IMR-90 (cell line): ENCODE results near the gene MICAL3. TPM values are rescaled to one million over a fixed set of nuclear protein-coding genes. Genes with fewer than 3 reads are reported as not detected.

Experiments used
- ATAC-seq: fragments of 200-7000 bp; cut with Tn5 transposase; 2 replicates; pipeline ENCODE4 v1.9.1; 2020; ENCODE audit warnings: low read depth, mild to moderate bottlenecking, moderate library complexity
- BruUV-seq: library from RNA; stranded (reverse); fragments of 400-500 nt; replicated peaks from 2 replicates; lab custom pipeline; 2021; lab: Mats Ljungman, UMichigan
- CTCF ChIA-PET: fragments of 300-600 bp; formaldehyde crosslinking; extraction: SDS; loops from one replicate; lab custom pipeline; 2021; ENCODE audit warnings: antibody characterized with exemption; lab: Yijun Ruan, JAX
- POLR2A ChIA-PET: fragments of 300-600 bp; sonication (Branson Sonifier 250); formaldehyde crosslinking; loops from one replicate; lab custom pipeline; 2022; ENCODE audit warnings: antibody characterized with exemption; ENCODE audit not compliant: unreplicated experiment; lab: Charles Lee
- DNase-seq: peaks from one replicate; pipeline ENCODE4 v3.0.0; 2013
- H2AFZ ChIP-seq: replicated peaks from 2 replicates; pipeline ENCODE3; 2013; ENCODE audit warnings: low read length, mild to moderate bottlenecking; ENCODE audit not compliant: poor library complexity
- H2AK5ac ChIP-seq: 2 replicates; pipeline ENCODE4 v1.6.1; 2013; ENCODE audit warnings: low read depth, low read length, inconsistent platforms
- H2AK9ac ChIP-seq: replicated peaks from 2 replicates; pipeline ENCODE3; 2013; ENCODE audit warnings: mild to moderate bottlenecking, low read depth, low read length, moderate library complexity; ENCODE audit not compliant: poor library complexity
- H2BK120ac ChIP-seq: 2 replicates; pipeline ENCODE4 v1.6.1; 2013; ENCODE audit warnings: low read depth, low read length, inconsistent platforms
- H2BK15ac ChIP-seq: 3 replicates; pipeline ENCODE4 v1.6.1; 2013; ENCODE audit warnings: low read depth, low read length, inconsistent platforms
- H2BK20ac ChIP-seq: 2 replicates; pipeline ENCODE4 v1.6.1; 2013; ENCODE audit warnings: low read depth, mild to moderate bottlenecking, inconsistent platforms, low read length, moderate library complexity
- H2BK5ac ChIP-seq: 2 replicates; pipeline ENCODE4 v1.6.1; 2013; ENCODE audit warnings: mild to moderate bottlenecking, low read depth, low read length, inconsistent platforms; ENCODE audit not compliant: poor library complexity, severe bottlenecking
- H3K14ac ChIP-seq: replicated peaks from 2 replicates; pipeline ENCODE4 v1.6.1; 2013; ENCODE audit warnings: low read depth, low read length, inconsistent platforms
- H3K18ac ChIP-seq: 2 replicates; pipeline ENCODE4 v1.6.1; 2013; ENCODE audit warnings: low read depth, low read length, control low read depth
- H3K23ac ChIP-seq: 2 replicates; pipeline ENCODE4 v1.6.1; 2013; ENCODE audit warnings: low read depth, low read length, inconsistent platforms
- H3K27ac ChIP-seq: 2 replicates; pipeline ENCODE4 v1.5.1; 2013; ENCODE audit warnings: mild to moderate bottlenecking, control low read depth, low read length; ENCODE audit not compliant: insufficient read depth
- H3K27me3 ChIP-seq: 2 replicates; pipeline ENCODE4 v1.6.1; 2013; ENCODE audit warnings: low read length; ENCODE audit not compliant: control insufficient read depth, insufficient read depth
- H3K36me3 ChIP-seq: 2 replicates; pipeline ENCODE4 v1.6.1; 2013; ENCODE audit warnings: low read length, mixed read lengths; ENCODE audit not compliant: control insufficient read depth, insufficient read depth
- H3K4ac ChIP-seq: 2 replicates; pipeline ENCODE4 v1.6.1; 2013; ENCODE audit warnings: low read depth, low read length, inconsistent platforms
- H3K4me1 ChIP-seq: 2 replicates; pipeline ENCODE4 v1.6.1; 2013; ENCODE audit warnings: low read length, mixed read lengths; ENCODE audit not compliant: control insufficient read depth, insufficient read depth
- H3K4me2 ChIP-seq: 2 replicates; pipeline ENCODE4 v1.6.1; 2013; ENCODE audit warnings: low read depth, mild to moderate bottlenecking, control low read depth, low read length, moderate library complexity
- H3K4me3 ChIP-seq: 2 replicates; pipeline ENCODE4 v1.5.1; 2013; ENCODE audit warnings: low read depth, mild to moderate bottlenecking, control low read depth, low read length, moderate library complexity; ENCODE audit not compliant: insufficient read depth
- H3K56ac ChIP-seq: 2 replicates; pipeline ENCODE4 v1.6.1; 2013; ENCODE audit warnings: low read length, inconsistent platforms; ENCODE audit not compliant: insufficient read depth; ENCODE audit errors: extremely low read depth
- H3K79me1 ChIP-seq, 2 experiments: 2 replicates each; pipeline ENCODE4 v1.6.1; 2013; ENCODE audit warnings: low read length in 2 of 2, inconsistent platforms in 1 of 2, low read depth in 1 of 2
- H3K9ac ChIP-seq: 2 replicates; pipeline ENCODE4 v1.6.1; 2013; ENCODE audit warnings: low read depth, low read length, control low read depth
- H3K9me1 ChIP-seq: 2 replicates; pipeline ENCODE4 v1.6.1; 2013; ENCODE audit warnings: low read length, inconsistent platforms; ENCODE audit not compliant: insufficient read depth
- H3K9me3 ChIP-seq: 2 replicates; pipeline ENCODE4 v1.6.1; 2013; ENCODE audit warnings: low read length; ENCODE audit not compliant: control insufficient read depth, insufficient read depth
- H4K20me1 ChIP-seq: 2 replicates; pipeline ENCODE4 v1.6.1; 2013; ENCODE audit warnings: low read length, inconsistent platforms; ENCODE audit not compliant: insufficient read depth
- H4K5ac ChIP-seq: 2 replicates; pipeline ENCODE4 v1.6.1; 2013; ENCODE audit warnings: mild to moderate bottlenecking, low read depth, low read length, control low read depth
- H4K8ac ChIP-seq, 2 experiments: 2 replicates each; pipeline ENCODE4 v1.6.1; 2013; ENCODE audit warnings: low read depth in 2 of 2, low read length in 2 of 2, control low read depth in 1 of 2, inconsistent platforms in 1 of 2
- H4K91ac ChIP-seq: 2 replicates; pipeline ENCODE4 v1.6.1; 2013; ENCODE audit warnings: low read depth, low read length, inconsistent platforms; ENCODE audit not compliant: insufficient read depth
- NFE2L2 ChIP-seq: fragments of 150-350 bp; IDR thresholded peaks from 2 replicates; pipeline ENCODE4 v1.6.1; 2016; ENCODE audit warnings: low read depth, mild to moderate bottlenecking, low read length
- WGBS, 2 experiments: methylation state at CpG; one replicate each; pipeline versions ENCODE4 v1.1.5 to v1.1.7; 2013; ENCODE audit warnings: missing lambda C conversion rate in 2 of 2; ENCODE audit not compliant: insufficient read length in 1 of 2; ENCODE audit errors: extremely low coverage in 2 of 2; 5-methylcytosine and 5-hydroxymethylcytosine counted together
- dilution Hi-C: fragments of 300-500 bp; cut with HindIII; formaldehyde crosslinking; loops from one replicate; pipeline ENCODE4 v1.14.3; 2018; ENCODE audit warnings: low sequenced_read_pairs; ENCODE audit not compliant: unreplicated experiment
- in situ Hi-C: fragments of 300-500 bp; cut with MboI; formaldehyde crosslinking; loops from 3 replicates; pipeline ENCODE4 v1.14.3; 2019; ENCODE audit warnings: low sequenced_read_pairs, inconsistent platforms, mixed read lengths
- intact Hi-C: fragments of 100-400 bp; cut with micrococcal nuclease; formaldehyde crosslinking; loops from 2 replicates; pipeline ENCODE4 v1.10.0; 2022
- polyA plus RNA-seq, 3 experiments: library from polyadenylated mRNA; depleted of rRNA; stranded (reverse); fragments of >200 nt; gene quantifications; 2 replicates each; pipeline ENCODE4 v1.2.3, GENCODE V29; 2012; ENCODE audit warnings: low replicate concordance in 1 of 3
- total RNA-seq: library from RNA; depleted of rRNA; stranded (reverse); fragments of >200 nt; gene quantifications from 2 replicates; pipeline ENCODE4 v1.2.3, GENCODE V29; 2012

The MICAL3 gene
- total and polyA plus RNA-seq, 2 of the 4 experiments (the other 2 are of a cell fraction) = 17.6 to 26.8 TPM

- POLR2A ChIA-PET = no interaction called here
- no peak overlapping the region for H3K56ac ChIP-seq
- H3K9me1 ChIP-seq = no peaks in the 10 kb centered on the region
- H3K36me3 ChIP-seq = peaks cover 51% of the 10 kb centered on the region
- H3K9ac ChIP-seq = no peak overlapping the region
- WGBS, 2 experiments = 99% methylated on average over 19 of the region's 32 CpGs; no CpG with 5 or more reads in 1 of the 2 experiments
- H3K18ac ChIP-seq = no peak overlapping the region
- H4K5ac ChIP-seq = no peak overlapping the region
- no peak for TF ChIP-seq NFE2L2
- H3K27me3 ChIP-seq = no peaks in the 10 kb centered on the region
- H3K79me1 ChIP-seq = peaks cover 0 to 2% of the 10 kb centered on the region in 2 experiments; a peak in 1 of 4 replicates
- no peak overlapping the region for H3K23ac ChIP-seq
- H3K9me3 ChIP-seq = no peaks in the 10 kb centered on the region
- no peak overlapping the region for H3K4me2 ChIP-seq
- no peak overlapping the region for H4K91ac ChIP-seq
- H3K27ac ChIP-seq = no peak overlapping the region
- H2BK15ac ChIP-seq = no peak overlapping the region
- H3K4ac ChIP-seq = no peak overlapping the region
- no peak overlapping the region for H2BK120ac ChIP-seq
- no peak overlapping the region for H2AK5ac ChIP-seq
- CTCF ChIA-PET = no interaction called here
- no peak overlapping the region for H2BK5ac ChIP-seq
- no peak overlapping the region for H3K14ac ChIP-seq
- intact Hi-C loops (no loop called here), in situ Hi-C loops (no loop called here), dilution Hi-C loops (no loop called here)
- no peak overlapping the region for H2AFZ ChIP-seq
- no peak overlapping the region for H3K4me3 ChIP-seq
- no peaks in the 10 kb centered on the region for H3K4me1 ChIP-seq
- no peaks in the 10 kb centered on the region; the same call in 1 of the 2 replicates for H4K20me1 ChIP-seq
- no TSS peak for BruUV-seq
- H4K8ac ChIP-seq = no peak overlapping the region
- no peak for DNase-seq
- no peak for ATAC-seq
- H2AK9ac ChIP-seq = no peak overlapping the region
- no peak overlapping the region for H2BK20ac ChIP-seq
Measured at GRCh38 chr22:17871726-17872458, 152.5 kb downstream of the MICAL3 start.
